UCSD-AML1 (cell line): ENCODE results near the gene ZXDC.
A peak's percentile ranks its signal among the peaks of the same experiment; 100 is the strongest.

Experiments
- DNase-seq: peaks from one replicate; lab custom pipeline; 2025; ENCODE audit not compliant: unreplicated experiment; lab: John Stamatoyannopoulos, UW

The ZXDC gene

GRCh38 chr3:126476166-126477060 is 722 bp upstream of the ZXDC start:
- DNase-seq: no peak

GRCh38 chr3:126474498-126475412 is 936 bp downstream of the ZXDC start:
- DNase-seq: peak; percentile 52

GRCh38 chr3:126473292-126474168 is 2.2 kb downstream of the ZXDC start:
- DNase-seq: no peak

GRCh38 chr3:126472277-126473006 is 3.2 kb downstream of the ZXDC start:
- peak; percentile 73 for DNase-seq

GRCh38 chr3:126469479-126469878 is 6.2 kb downstream of the ZXDC start:
- DNase-seq: no peak

GRCh38 chr3:126468028-126468891 is 7.4 kb downstream of the ZXDC start:
- DNase-seq: no peak

GRCh38 chr3:126467611-126467955 is 8.1 kb downstream of the ZXDC start:
- DNase-seq: no peak

GRCh38 chr3:126466886-126467610 is 8.6 kb downstream of the ZXDC start:
- no peak for DNase-seq

- DNase-seq: no peak
These were observed 9.7 kb downstream of the ZXDC start for GRCh38 chr3:126465928-126466544.

- DNase-seq: no peak
These were observed 10.7 kb downstream of the ZXDC start for GRCh38 chr3:126464997-126465396.

GRCh38 chr3:126464494-126464893 is 11.2 kb downstream of the ZXDC start:
- DNase-seq: no peak

- no peak for DNase-seq
These were observed 11.6 kb downstream of the ZXDC start for GRCh38 chr3:126464093-126464492.

GRCh38 chr3:126463521-126463920 is 12.2 kb downstream of the ZXDC start:
- DNase-seq: no peak

- no peak for DNase-seq
These were observed 14.1 kb downstream of the ZXDC start for GRCh38 chr3:126461450-126462070.

- DNase-seq: no peak
These were observed 15.3 kb downstream of the ZXDC start for GRCh38 chr3:126460381-126460780.

- DNase-seq: no peak
These were observed 15.9 kb downstream of the ZXDC start for GRCh38 chr3:126459763-126460127.

GRCh38 chr3:126459111-126459762 is 16.5 kb downstream of the ZXDC start:
- DNase-seq: no peak
